ENCODE measurements around the gene FITM1.
"Not testable (repeated sequence)": the region's sequence is repeated elsewhere in the genome, so short reads cannot be mapped to it uniquely, and the experiment has no call there.

The FITM1 gene

DNA sequence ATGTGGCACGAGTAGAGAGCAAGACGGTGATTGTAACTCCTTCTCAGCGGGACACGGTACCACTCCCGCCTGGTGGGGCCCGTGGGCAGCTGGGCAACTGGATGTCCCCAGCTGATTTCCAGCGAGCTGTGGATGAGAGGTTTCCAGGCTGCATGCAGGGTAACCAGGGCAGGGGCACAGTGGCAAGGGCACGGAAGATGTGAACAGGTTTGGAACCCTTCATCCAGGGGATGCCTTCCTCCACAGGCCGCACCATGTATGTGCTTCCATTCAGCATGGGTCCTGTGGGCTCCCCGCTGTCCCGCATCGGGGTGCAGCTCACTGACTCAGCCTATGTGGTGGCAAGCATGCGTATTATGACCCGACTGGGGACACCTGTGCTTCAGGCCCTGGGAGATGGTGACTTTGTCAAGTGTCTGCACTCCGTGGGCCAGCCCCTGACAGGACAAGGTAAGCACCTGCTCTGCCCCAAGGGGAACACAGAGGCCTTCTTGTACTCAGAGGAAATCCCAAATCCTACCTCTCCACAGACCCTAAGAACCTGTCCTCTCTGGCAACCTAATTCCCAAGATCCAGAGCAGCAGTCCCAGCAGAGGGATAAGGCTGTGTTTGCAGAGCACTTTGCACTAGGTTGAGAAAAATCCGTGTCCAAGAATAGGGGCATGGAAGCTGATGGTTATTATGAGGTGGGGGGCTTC lies 32.1 kb upstream of the FITM1 start:
- DNase-seq: no peak

DNA sequence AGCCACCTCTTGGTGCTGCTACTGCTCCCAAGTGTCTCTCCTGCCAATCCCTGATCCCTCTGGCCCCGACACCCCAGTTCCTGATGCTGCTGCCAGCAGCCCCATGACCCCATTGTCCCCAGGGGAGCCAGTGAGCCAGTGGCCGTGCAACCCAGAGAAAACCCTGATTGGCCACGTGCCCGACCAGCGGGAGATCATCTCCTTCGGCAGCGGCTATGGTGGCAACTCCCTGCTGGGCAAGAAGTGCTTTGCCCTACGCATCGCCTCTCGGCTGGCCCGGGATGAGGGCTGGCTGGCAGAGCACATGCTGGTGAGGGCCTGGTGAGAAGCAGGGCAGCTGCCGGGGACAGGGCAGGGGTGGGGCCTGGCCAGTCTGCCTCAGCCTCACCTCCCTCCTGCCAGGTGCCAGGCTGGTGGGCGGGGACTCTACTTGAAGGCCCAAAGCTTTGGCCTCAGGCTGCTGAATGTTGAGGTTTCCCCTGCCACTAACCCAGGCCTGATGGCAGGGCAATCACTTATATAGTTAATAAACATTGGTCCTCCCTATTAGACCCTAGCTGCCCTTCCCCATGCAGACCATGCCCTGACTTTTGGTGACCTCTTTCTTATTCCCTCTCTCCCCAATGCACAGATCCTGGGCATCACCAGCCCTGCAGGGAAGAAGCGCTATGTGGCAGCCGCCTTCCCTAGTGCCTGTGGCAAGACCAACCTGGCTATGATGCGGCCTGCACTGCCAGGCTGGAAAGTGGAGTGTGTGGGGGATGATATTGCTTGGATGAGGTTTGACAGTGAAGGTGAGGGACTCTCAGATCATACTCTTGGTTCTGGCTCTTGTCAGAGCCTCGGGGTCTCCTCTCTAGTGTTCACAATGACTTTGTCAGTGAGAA lies 31.3 kb upstream of the FITM1 start:
- no peak for DNase-seq

DNA sequence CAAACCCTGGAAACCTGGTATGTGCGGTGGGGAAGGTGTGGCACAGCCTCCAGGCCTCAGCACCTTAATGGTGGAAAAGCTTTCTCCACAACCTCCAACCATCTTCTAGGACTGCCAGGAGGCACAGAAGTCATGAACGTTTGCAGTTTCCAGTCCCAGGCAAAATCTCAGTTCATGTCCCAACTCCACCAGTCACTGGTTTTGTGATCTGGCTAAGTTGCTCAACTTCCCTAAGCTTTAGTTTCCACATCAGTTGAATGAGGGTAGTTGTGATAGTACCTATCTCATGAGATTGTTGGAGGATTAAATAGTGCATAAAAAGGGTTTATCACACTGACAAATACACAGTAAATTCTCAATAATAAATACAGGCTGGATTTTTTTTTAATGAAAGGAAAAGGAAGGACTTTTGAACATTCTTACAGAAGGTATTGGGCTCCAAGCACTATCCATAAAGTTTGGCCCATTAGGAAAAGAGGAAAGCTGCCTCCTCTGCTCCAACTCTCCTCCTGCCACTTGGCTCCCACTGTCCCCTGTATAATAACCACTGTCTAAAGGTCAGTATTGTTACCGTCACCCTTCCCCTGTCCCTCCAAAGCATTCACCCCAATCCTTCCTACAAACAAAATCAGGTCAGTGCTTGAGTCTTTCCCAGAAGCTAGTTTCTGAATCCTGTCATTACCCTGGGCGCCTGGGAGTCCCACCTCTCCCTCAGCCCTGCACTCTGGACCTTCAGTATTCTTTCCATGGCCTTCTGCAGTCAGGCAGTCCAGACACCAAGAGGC lies 30.1 kb upstream of the FITM1 start:
- peak; percentile 69 to 70 for DNase-seq

DNA sequence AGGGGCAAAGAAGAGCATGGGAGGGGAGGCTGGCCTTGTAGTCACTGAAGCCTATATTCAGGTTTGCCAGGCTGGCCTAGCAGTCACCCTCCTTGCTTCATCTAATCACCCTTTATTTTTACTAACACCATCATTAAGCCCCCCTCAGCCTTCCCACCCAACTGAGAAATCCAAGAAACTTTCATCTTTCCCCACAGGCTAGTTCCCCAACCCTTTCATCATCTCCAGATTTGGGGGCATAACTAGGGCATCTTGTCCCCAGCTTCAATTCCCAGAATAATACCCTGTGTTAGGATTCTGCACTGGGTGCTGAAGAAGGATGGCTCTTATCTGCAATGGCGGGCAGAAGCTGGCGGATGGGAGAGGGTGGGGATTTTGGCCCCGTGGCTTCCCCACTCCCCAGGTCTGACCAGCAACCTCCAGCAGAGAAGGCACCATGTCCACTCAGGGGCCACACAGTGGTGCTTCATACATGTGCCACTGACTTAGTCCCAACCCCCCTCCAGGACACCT lies 29.4 kb upstream of the FITM1 start:
- DNase-seq: no peak

DNA sequence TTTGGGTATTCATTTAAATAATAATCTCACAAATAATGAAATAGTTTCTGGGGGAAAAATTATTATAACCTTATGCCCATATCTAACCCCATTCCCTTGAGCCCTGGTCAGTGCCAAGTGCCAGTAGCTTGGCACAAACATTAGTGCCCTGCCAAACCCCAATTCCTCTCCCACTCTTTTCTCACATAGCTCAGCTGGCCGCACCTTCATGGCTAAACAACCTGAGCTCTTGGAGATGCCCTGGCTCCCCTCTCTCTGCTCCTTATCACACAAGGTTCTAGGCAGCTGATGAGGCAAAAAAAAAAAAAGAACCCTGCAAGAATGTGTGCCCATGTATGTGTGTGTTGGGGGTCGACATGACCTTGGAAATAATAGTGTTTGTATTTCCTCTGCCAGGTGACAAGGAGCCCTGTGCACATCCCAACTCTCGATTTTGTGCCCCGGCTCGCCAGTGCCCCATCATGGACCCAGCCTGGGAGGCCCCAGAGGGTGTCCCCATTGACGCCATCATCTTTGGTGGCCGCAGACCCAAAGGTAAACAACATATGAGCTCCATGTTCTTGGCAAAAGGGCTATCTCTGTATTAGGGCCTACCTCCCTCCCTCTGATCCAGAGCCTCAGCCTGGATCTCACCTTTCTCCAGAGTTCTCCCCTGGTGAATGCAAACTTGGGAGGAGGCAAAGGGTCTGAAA lies 28.0 kb upstream of the FITM1 start:
- no peak for DNase-seq

DNA sequence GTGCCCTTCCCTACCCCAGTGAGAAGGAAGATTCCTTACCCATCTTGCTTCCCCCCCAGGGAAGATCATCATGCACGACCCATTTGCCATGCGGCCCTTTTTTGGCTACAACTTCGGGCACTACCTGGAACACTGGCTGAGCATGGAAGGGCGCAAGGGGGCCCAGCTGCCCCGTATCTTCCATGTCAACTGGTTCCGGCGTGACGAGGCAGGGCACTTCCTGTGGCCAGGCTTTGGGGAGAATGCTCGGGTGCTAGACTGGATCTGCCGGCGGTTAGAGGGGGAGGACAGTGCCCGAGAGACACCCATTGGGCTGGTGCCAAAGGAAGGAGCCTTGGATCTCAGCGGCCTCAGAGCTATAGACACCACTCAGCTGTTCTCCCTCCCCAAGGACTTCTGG lies 27.0 kb upstream of the FITM1 start:
- no peak for DNase-seq

DNA sequence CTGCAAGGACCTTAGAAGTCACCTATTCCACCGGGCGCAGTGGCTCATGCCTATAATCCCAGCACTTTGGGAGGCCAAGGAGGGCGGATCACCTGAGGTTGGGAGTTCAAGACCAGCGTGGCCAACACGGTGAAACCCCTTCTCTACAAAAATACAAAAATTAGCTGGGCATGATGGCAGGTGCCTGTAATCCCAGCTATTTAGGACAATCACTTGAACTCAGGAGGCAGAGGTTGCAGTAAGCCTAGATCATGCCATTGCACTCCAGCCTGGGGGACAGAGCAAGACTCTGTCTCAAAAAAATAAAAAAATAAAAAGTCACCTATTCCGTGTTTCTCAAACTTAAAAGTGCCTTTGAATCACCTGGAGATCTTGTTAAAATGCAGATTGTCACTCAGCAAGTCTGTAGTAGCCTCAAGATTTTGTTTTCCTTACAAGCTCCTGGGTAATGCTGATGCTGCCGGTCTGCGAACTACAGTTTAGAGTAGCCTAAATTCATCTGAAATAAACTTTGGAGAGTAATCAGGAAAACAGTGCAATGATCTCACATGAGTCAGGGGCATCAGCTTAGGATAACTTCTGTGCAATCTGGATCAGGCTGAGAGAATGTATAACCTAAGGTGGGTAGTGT lies 24.7 kb upstream of the FITM1 start:
- not testable (repeated sequence) for DNase-seq

DNA sequence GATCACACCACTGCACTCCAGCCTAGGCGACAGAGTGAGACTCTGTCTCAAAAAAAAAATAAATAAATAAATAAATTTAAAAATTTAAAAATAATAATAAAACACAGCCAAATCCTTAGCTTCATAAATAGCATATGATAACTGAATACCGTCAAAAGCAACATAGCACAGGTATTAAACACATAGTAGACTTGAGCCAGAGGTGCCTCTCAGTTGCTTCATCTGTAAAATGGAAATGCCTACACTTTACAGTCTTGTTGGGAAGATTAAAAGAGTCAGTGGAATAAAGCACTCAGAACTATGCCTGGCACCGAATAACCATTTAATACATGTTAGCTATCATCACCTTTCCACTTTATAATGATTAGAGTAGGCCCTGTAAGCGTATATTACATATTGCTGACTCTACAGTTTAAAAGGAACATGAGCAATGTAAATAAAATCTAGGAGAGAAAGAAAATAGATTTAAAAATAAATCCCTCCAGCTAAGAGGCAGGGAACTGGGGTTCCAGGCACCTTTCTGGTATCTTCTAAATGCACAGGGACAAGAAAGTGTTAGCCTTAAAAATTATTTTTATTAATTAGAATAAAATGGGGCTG lies 23.7 kb upstream of the FITM1 start:
- no peak for DNase-seq

DNA sequence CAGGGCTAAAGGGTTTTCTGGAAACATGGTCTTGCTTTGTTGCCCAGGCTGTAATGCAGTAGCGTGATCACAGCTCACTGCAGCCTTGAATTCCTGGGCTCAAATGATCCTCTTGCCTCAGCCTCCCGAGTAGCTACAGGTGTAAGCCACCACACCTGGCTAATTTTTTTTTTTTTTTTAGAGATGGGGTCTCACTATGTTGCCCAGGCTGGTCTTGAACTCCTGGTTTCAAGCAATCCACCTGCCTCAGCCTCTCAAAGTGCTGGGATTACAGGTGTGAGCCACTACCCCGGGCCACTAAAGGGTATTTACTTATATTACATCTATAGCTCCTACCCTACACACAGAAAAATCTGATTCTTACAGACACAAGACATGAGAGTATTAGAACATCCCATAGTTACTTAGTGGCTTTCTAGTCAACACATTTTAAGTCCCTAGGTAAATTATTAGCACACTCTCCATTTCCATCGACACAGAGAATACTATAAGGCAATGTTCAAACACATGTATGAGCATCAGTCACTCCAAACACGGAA lies 22.1 kb upstream of the FITM1 start:
- DNase-seq: no peak

DNA sequence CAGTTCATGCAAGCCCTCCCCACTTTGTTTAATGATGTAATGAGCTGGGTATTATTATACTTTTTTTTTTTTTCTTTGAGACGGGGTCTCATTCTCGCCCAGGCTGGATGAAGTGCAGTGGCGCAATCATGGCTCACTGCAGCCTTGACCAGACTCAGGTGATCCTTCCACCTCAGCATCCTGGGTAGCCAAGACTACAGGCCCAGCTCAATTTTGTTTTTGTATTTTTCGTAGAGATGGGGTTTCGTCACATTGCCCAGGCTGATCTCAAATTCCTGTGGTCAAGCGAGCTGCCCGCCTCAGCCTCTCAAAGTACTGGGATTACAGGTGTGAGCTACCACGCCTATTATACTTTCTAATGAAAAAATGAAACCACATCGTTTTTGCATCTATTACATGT lies 20.4 kb upstream of the FITM1 start:
- no peak for DNase-seq

DNA sequence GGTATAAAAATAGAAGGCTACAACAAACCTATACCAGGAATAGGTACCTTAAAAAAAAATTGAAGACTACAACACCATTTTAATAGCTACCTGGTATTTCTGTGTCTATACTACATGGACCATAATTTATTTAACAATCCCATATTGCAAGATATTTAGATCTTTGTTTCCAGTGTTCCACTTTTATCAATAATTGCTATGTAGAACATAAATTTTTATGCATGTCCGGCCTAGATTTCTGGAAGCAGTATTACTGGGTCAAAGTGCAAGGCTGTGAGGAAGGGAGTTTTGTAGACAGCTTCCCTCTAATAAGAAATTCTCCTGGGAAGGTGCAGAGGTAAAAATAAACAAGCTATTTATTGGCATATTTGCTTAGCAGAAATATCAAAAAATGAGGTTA lies 19.9 kb upstream of the FITM1 start:
- DNase-seq: no peak

DNA sequence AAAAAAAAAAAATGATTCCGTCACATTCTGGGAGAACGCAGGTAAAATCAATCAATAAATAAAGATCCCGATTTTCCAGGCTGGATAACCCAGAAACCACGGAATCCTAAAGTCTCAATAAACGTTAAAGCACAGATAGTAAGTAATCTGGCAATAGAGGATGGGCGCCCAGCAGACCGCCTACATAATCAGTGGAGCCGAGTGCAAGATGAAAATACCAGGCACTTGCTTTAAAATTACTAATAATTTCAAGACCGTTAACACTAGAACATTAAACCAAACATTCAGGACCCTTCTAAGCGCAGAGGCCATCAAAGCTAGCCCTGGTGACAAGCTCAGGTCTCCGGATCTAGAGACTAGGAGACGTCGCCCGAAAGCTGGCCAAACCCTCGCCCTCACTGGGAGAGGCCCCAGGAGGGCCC lies 17.1 kb upstream of the FITM1 start:
- no peak for DNase-seq

DNA sequence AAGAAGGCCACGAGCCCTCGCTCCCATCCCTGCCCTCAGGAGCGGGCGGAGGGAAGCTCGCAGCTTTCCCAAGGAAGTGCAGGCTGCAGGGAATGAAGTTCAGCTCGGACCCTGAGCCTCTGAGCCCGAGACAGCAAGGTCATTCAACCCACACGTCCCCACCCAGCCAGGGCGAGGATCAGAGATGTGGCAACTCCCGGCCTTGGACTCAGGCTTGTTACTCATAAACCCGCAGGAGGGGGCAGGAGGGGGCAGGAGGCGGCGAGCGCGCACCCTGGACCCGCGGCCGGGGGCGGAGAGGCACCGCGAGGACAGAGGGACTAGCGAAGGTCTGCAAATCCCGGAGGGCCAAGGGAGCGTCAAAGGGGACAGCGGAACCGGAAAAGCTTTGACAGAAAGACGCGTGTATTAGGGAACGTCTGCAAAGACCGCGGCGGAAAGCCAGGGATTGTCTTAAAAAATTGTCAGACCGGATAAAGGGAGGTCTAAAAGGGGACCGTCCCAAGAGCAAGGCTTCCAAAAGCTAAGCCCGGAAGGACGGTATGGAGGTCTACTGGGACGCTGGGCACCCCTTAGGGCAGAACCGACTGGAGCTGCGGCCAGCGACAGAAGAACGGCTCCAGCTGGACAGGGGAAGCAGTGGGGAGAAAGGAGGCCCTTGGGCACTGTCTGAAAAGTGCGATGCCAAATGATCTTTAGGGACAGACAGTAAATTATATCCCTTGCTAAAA lies 16.5 kb upstream of the FITM1 start:
- DNase-seq: peak; percentile 97 to 98

DNA sequence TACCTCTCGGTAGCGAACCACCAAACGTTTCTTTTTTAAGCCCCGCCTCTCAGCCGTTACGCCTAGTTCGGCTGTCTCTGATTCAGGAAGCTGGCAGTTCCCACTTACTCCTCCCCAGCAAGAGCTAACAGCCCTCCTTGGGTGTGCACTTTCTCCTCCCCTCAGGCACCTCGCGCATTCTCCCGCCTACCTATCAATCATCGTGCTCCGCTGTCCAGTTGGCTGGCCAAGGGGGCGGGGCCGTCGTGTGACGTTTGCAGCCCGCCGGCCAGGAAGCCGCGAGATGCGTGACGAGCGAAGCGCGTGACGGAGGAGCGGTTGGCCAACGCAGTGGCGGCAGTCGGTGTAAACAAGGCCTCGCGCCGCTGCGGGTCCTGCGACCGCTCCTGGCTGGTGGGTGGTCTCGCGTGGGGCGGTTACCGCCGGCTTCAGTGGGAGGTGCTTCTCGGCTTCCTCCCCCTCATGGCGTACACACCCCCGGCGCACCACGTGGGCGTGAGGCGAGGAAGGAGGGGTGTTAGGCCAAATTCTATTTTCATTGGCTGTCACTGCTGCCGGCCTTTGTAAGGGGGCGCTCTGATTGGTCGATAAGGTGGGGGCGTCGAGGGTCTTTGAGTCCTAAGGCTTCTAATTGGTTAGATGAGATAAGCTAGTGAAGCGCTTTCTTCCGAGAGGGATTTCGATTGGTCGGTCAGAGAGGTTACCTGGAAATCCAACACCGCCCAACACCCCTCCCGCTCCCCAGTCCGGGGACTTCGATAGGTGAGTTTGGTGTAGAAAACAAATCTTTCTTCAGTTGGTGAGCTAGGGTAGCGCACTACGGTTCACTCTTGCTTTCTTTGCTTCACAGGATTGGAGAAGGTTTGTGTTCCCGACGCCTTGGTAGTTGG lies 15.7 kb upstream of the FITM1 start, which contains the start of the genes DCAF11 and NRL:
Gene DCAF11 (plus strand): TSS at position 246 of the 890 bp plus-strand sequence. CDS start 818 bp downstream, outside the sequence.
Gene NRL (minus strand): TSS at position 418 of the 890 bp plus-strand sequence. CDS start 32,101 bp downstream, outside the sequence.
- peak; percentile 100 for DNase-seq

DNA sequence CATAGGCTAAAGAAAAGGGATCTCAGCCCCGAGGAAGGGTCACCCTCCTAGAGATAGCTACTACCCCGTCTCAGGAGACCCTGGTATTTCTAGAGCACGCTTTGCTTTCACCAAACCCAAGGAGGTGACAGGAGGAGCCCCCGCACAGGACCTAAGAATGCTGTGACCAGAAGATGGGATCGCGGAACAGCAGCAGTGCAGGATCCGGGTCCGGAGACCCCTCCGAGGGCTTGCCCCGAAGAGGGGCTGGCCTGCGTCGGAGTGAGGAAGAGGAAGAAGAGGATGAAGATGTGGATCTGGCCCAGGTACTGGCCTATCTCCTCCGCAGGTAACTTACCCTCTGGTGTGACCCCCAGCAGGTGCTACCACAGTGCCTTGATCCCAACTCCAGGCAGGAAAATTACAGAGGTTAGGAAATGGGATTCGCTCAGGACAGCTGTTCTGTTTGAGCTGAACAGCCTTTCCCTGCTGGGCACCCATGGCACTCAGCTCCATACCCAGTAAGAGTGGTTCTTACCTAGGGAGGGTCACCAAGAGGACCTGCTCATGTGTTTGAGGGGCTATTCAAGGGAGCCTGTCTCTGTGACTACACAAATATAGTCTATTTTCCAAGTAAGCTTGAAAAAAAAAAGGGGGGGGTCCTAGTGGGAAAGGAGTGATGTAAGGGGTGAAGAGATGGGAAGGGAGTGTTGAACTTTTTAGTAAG lies 14.9 kb upstream of the FITM1 start:
- DNase-seq: no peak

DNA sequence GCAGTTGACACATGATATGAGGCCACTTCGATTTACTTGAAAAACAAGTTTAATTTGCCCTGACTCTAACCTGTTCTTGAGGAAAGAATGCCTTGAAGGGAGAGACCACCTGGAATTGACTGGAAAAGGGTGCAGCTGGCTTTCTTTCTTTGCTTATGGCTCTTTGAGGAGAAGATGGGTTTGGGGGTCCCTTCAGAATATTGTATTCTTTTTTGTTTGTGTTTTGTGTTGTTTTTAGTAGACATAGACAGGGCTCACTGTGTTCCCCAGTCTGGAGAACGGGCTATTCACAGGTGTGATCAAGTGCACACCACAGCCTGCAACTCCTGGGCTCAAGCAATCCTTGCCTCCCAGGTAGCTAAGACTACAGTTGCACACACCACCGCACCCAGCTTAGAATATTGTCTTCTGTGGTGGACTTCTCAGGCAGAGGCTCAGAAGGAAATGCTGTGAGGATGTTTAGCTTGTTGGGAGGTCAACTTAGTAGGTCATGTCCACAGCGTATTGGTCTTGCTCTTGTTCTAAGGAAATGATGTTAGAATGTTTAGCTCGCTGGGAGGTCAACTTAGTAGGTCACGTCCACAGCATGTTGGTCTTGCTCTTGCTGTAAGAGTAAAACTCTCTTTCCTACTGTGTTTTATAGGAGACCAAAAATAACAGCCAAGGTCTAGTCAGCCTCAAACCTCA lies 14.2 kb upstream of the FITM1 start:
- no peak for DNase-seq

DNA sequence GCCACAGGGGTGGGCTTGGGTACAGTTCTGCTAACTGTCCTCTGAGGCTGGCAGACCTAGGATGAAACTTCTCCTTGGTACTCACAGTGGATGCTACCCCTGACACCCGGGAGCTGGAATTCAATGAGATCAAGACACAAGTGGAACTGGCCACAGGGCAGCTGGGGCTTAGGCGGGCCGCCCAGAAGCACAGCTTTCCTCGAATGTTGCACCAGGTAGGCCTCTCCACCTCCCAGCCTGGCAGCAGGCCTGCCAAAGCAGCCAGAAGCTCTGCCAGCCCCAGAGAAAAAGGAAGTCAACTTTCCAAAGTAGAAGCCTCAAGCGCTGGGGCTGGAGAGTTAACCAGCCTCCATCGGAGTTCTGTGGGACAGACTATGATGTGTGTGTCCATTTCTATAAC lies 13.3 kb upstream of the FITM1 start:
- no peak for DNase-seq

DNA sequence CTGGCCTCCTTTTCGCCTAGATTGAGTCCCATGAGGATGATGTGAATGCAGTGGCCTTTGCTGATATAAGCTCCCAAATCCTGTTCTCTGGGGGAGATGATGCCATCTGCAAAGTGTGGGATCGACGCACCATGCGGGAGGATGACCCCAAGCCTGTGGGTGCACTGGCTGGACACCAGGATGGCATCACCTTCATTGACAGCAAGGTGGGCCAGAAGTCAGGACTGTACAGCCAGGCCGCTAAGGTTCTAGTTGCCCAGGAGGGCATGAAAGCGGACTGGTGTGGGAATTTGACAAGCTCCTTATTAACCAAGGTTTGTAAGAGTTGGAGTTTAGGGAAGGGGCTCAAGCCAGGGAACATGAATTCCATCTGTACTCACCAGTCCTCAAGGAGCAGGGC lies 10.8 kb upstream of the FITM1 start:
- DNase-seq: no peak

Measured in inflammatory macrophage (primary cell).